Measurements from ENCODE around the gene STX8.
"Not testable (repeated sequence)": the region's sequence is repeated elsewhere in the genome, so short reads cannot be mapped to it uniquely, and the experiment has no call there.

STX8 gene

GRCh38 chr17:9499041-9499440, 76.6 kb downstream of the STX8 start:
- no peak for DNase-seq (ENCODE audit: low spot score)

GRCh38 chr17:9498490-9498889, 77.1 kb downstream of the STX8 start:
- DNase-seq (ENCODE audit: low spot score) = no peak

- DNase-seq (ENCODE audit: low spot score) = no peak
Observed at GRCh38 chr17:9488556-9488955, 87.1 kb downstream of the STX8 start.

GRCh38 chr17:9487406-9487805, 88.2 kb downstream of the STX8 start:
- no peak for DNase-seq (ENCODE audit: low spot score)

GRCh38 chr17:9484789-9485188, 90.8 kb downstream of the STX8 start:
- no peak for DNase-seq (ENCODE audit: low spot score)

- DNase-seq (ENCODE audit: low spot score) = no peak
Observed at GRCh38 chr17:9479964-9480363, 95.7 kb downstream of the STX8 start.

- DNase-seq (ENCODE audit: low spot score) = no peak
Observed at GRCh38 chr17:9478889-9479288, 96.7 kb downstream of the STX8 start.

- no peak for DNase-seq (ENCODE audit: low spot score)
Observed at GRCh38 chr17:9475101-9475658, 100.4 kb downstream of the STX8 start.

- no peak for DNase-seq (ENCODE audit: low spot score)
Observed at GRCh38 chr17:9473711-9474110, 101.9 kb downstream of the STX8 start.

- no peak for DNase-seq (ENCODE audit: low spot score)
Observed at GRCh38 chr17:9472541-9472940, 103.1 kb downstream of the STX8 start.

- DNase-seq (ENCODE audit: low spot score) = no peak
Observed at GRCh38 chr17:9472094-9472493, 103.5 kb downstream of the STX8 start.

GRCh38 chr17:9470171-9470570, 105.4 kb downstream of the STX8 start:
- no peak for DNase-seq (ENCODE audit: low spot score)

- no peak for DNase-seq (ENCODE audit: low spot score)
Observed at GRCh38 chr17:9468937-9469336, 106.7 kb downstream of the STX8 start.

GRCh38 chr17:9468532-9468931, 107.1 kb downstream of the STX8 start:
- DNase-seq (ENCODE audit: low spot score) = no peak

- peak; percentile 13 for DNase-seq (ENCODE audit: low spot score)
Observed at GRCh38 chr17:9467518-9467917, 108.1 kb downstream of the STX8 start.

GRCh38 chr17:9465210-9465921, 110.3 kb downstream of the STX8 start:
- no peak for DNase-seq (ENCODE audit: low spot score)

- no peak for DNase-seq (ENCODE audit: low spot score)
Observed at GRCh38 chr17:9457005-9457404, 118.6 kb downstream of the STX8 start.

GRCh38 chr17:9456330-9456729, 119.3 kb downstream of the STX8 start:
- DNase-seq (ENCODE audit: low spot score) = peak; percentile 42

GRCh38 chr17:9451934-9452333, 123.7 kb downstream of the STX8 start:
- DNase-seq (ENCODE audit: low spot score) = no peak

GRCh38 chr17:9447298-9447697, 128.3 kb downstream of the STX8 start:
- not testable (repeated sequence) for DNase-seq (ENCODE audit: low spot score)

GRCh38 chr17:9446528-9446927, 129.1 kb downstream of the STX8 start:
- no peak for DNase-seq (ENCODE audit: low spot score)

GRCh38 chr17:9445424-9445823, 130.2 kb downstream of the STX8 start:
- no peak for DNase-seq (ENCODE audit: low spot score)

- peak; percentile 18 for DNase-seq (ENCODE audit: low spot score)
Observed at GRCh38 chr17:9444687-9445086, 130.9 kb downstream of the STX8 start.

GRCh38 chr17:9443811-9444210, 131.8 kb downstream of the STX8 start:
- DNase-seq (ENCODE audit: low spot score) = no peak
